ENCODE results near the gene GLB1L3. TPM values are rescaled to one million over a fixed set of nuclear protein-coding genes. Genes with fewer than 3 reads are reported as not detected.

Gene GLB1L3
- total and polyA plus RNA-seq, 2 donors (not counting 3 experiments of a cell fraction or from before 2014, with no cell fraction given): not detected

GRCh38 chr11:134338654-134339053 lies 62.5 kb downstream of the GLB1L3 start:
- no peak overlapping the region for H3K4me2 ChIP-seq (ENCODE audit: insufficient read depth, low read length)
- H4K20me1 ChIP-seq (replicated peaks; ENCODE audit: control insufficient read depth, extremely low read depth, insufficient read depth, low read length): no peaks in the 10 kb centered on the region
- POLR2A ChIA-PET: no interaction called here
- H3K9me3 ChIP-seq (replicated peaks; ENCODE audit: control insufficient read depth, insufficient read depth, low read length): no peaks in the 10 kb centered on the region
- no peak overlapping the region for H3K9ac ChIP-seq (replicated peaks; ENCODE audit: extremely low read depth, insufficient read depth, low read length)
- no peak overlapping the region for H3K4me3 ChIP-seq (replicated peaks in 1 of 3; ENCODE audit: insufficient read depth in 1 of 3, low read depth in 1 of 3, low read length in 3 of 3)
- no TSS peak for BruUV-seq (replicated peaks)
- CTCF ChIA-PET: no interaction called here
- no peak for FAIRE-seq
- dilution Hi-C loops (cut with MboI; ENCODE audit: extremely low pct_ligation_motif_present, low sequenced_read_pairs) (no loop called here), intact Hi-C loops (cut with micrococcal nuclease) (loop anchor here (10.0 kb wide), 1 partner anchor 304 kb away; no protein-coding TSS in a partner anchor)
- no peak overlapping the region for H3K27ac ChIP-seq (ENCODE audit: insufficient read depth, low read depth, low read length)
- H3K27me3 ChIP-seq (ENCODE audit: control insufficient read depth in 2 of 2, insufficient read depth in 2 of 2, low read length in 2 of 2): no peaks in the 10 kb centered on the region
- H3K79me2 ChIP-seq (ENCODE audit: control insufficient read depth, insufficient read depth, low read length): no peaks in the 10 kb centered on the region
- H3K4me1 ChIP-seq (ENCODE audit: control insufficient read depth, extremely low read depth, insufficient read depth, low read length): no peaks in the 10 kb centered on the region
- no peaks in the 10 kb centered on the region for H3K36me3 ChIP-seq (ENCODE audit: control insufficient read depth in 2 of 2, extremely low read depth in 1 of 2, insufficient read depth in 2 of 2, low read length in 2 of 2)
- no peak for DNase-seq (ENCODE audit: low read depth, low spot score)
- no peaks in the 10 kb centered on the region for H3K9me1 ChIP-seq (replicated peaks; ENCODE audit: control insufficient read depth, extremely low read depth, insufficient read depth, low read length)
- no peak overlapping the region for H2AFZ ChIP-seq (ENCODE audit: low read depth, low read length)
- TF ChIP-seq MYC (IDR thresholded peaks at IDR 0.05; ENCODE audit: low read depth, low read length) (no peak), GATA2 (IDR thresholded peaks at IDR 0.05; ENCODE audit: insufficient read depth, insufficient read length, low read depth, low read length) (no peak), MAX (IDR thresholded peaks at IDR 0.05; ENCODE audit: insufficient read depth, insufficient read length) (no peak), POLR2AphosphoS5 (IDR thresholded peaks at IDR 0.05; ENCODE audit: insufficient read depth, low read depth, low read length) (no peak), JUN (IDR thresholded peaks at IDR 0.05; ENCODE audit: borderline replicate concordance, insufficient read depth, insufficient read length, low read depth) (no peak), FOS (IDR thresholded peaks at IDR 0.05; ENCODE audit: borderline replicate concordance, insufficient read depth, low read length) (no peak), CTCF (IDR thresholded peaks at IDR 0.05; ENCODE audit: extremely low read depth in 1 of 2, insufficient read depth in 1 of 2, low read depth in 1 of 2, low read length in 2 of 2) (no peak), POLR2A (IDR thresholded peaks at IDR 0.05; ENCODE audit: low read depth, low read length) (no peak), EZH2 (IDR thresholded peaks at IDR 0.05; ENCODE audit: borderline replicate concordance, low read depth, low read length, severe bottlenecking) (no peak)
